ENCODE measurements around the gene RFX2. TPM values are rescaled to one million over a fixed set of nuclear protein-coding genes. Genes with fewer than 3 reads are reported as not detected.

The RFX2 gene
- total and polyA plus RNA-seq, 9 of the 15 experiments (the other 6 are each of a cell fraction or from before 2014, with no cell fraction given): 3.6 to 18.7 (median 8.7) TPM

DNA sequence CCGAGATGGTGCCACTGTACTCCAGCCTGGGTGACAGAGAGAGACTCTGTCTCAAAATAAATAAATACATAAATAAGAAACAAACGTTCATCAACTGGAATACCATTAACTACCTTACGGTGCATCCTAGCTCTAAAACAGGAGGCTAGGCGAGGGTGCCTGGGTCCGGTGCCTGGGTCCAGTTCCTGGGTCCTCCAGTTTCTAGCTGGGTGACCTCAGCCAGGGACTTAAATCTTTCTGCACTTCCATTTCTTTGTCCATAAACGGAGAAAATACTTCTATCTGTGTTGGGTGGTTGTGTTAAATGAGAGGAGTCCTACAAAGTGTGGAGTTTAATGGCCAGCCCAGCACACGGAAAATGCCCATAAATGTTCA is 34.0 kb downstream of the RFX2 start:
- no peaks in the 10 kb centered on the region; the same call in 2 of the 3 replicates for H3K79me2 ChIP-seq (ENCODE audit: control insufficient read depth, insufficient read depth, low read length)
- H3K4me3 ChIP-seq: no peak overlapping the region
- H3K36me3 ChIP-seq (ENCODE audit: control insufficient read depth, insufficient read depth, low read length): no peaks in the 10 kb centered on the region
- H3K4me2 ChIP-seq (ENCODE audit: insufficient read depth, low read length): no peak overlapping the region
- H3K9me3 ChIP-seq (replicated peaks; ENCODE audit: control insufficient read depth, insufficient read depth, low read depth, low read length): no peaks in the 10 kb centered on the region
- in situ Hi-C loops (cut with MboI): no loop called here
- FAIRE-seq (no peak), DNase-seq (ENCODE audit: extremely low read depth in 1 of 4, low spot score in 3 of 4) (no peak), ATAC-seq (no peak)
- H3K27ac ChIP-seq (ENCODE audit: extremely low read depth, low read depth, low read length): no peak overlapping the region
- intact Hi-C loops (cut with micrococcal nuclease): no loop called here
- no peak for TF ChIP-seq NCOR1 (IDR thresholded peaks at IDR 0.05)
- TF ChIP-seq, protein P1, sequence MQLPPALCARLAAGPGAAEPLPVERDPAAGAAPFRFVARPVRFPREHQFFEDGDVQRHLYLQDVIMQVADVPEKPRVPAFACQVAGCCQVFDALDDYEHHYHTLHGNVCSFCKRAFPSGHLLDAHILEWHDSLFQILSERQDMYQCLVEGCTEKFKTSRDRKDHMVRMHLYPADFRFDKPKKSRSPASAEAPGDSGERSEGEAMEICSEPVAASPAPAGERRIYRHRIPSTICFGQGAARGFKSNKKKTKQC (CRISPR knock-in tag; IDR thresholded peaks at IDR 0.05): no peak
- no peak for TF ChIP-seq RAD51 (IDR thresholded peaks at IDR 0.05; ENCODE audit: borderline replicate concordance, low read depth)
- no peak for TF ChIP-seq DNMT1 (IDR thresholded peaks at IDR 0.05)
- TF ChIP-seq ZNF274 (IDR thresholded peaks at IDR 0.05; ENCODE audit: borderline replicate concordance, low read depth, low read length): no peak
- no peak for TF ChIP-seq STAT5A (IDR thresholded peaks at IDR 0.05; ENCODE audit: borderline replicate concordance, low read length)
- TF ChIP-seq ZNF311 (CRISPR knock-in tag; IDR thresholded peaks at IDR 0.05): no peak
- no peak for TF ChIP-seq TAF1 (IDR thresholded peaks at IDR 0.05; ENCODE audit: control insufficient read depth, extremely low read depth, insufficient read depth, low read length, severe bottlenecking)
- TF ChIP-seq, protein P2, sequence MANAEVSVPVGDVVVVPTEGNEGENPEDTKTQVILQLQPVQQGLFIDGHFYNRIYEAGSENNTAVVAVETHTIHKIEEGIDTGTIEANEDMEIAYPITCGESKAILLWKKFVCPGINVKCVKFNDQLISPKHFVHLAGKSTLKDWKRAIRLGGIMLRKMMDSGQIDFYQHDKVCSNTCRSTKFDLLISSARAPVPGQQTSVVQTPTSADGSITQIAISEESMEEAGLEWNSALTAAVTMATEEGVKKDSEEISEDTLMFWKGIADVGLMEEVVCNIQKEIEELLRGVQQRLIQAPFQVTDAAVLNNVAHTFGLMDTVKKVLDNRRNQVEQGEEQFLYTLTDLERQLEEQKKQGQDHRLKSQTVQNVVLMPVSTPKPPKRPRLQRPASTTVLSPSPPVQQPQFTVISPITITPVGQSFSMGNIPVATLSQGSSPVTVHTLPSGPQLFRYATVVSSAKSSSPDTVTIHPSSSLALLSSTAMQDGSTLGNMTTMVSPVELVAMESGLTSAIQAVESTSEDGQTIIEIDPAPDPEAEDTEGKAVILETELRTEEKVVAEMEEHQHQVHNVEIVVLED (CRISPR knock-in tag; IDR thresholded peaks at IDR 0.05): no peak
- no peak for TF ChIP-seq RBM22 (IDR thresholded peaks at IDR 0.05; ENCODE audit: low read depth, low read length, poor library complexity, severe bottlenecking)
- TF ChIP-seq, protein P3, sequence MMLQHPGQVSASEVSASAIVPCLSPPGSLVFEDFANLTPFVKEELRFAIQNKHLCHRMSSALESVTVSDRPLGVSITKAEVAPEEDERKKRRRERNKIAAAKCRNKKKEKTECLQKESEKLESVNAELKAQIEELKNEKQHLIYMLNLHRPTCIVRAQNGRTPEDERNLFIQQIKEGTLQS (IDR thresholded peaks at IDR 0.05): no peak
- TF ChIP-seq, protein P3 (CRISPR knock-in tag; conservative IDR thresholded peaks at IDR 0.05): no peak
- peaks cover 16 to 19% of the 10 kb centered on the region in 2 experiments for H3K4me1 ChIP-seq (replicated peaks in 1 of 2; ENCODE audit: control insufficient read depth in 2 of 2, insufficient read depth in 2 of 2, low read length in 2 of 2)
- H4K20me1 ChIP-seq (replicated peaks; ENCODE audit: control insufficient read depth, insufficient read depth, low read length): no peaks in the 10 kb centered on the region
- no peak overlapping the region for H3K9ac ChIP-seq (ENCODE audit: insufficient read depth in 1 of 2, low read depth in 2 of 2, low read length in 2 of 2)
- H3K9me1 ChIP-seq (ENCODE audit: control insufficient read depth, insufficient read depth, low read length): no peaks in the 10 kb centered on the region
- no peaks in the 10 kb centered on the region for H3K27me3 ChIP-seq (ENCODE audit: control insufficient read depth in 2 of 2, insufficient read depth in 2 of 2, low read length in 2 of 2)
- POLR2A ChIA-PET: interaction anchor here (1.0 to 1.8 kb wide), 4 partner anchors 8 to 297 kb away, joined by 3 to 12 read pairs (median 4); no protein-coding TSS in a partner anchor
- H2AFZ ChIP-seq (ENCODE audit: low read depth, low read length): no peak overlapping the region
- no TSS peak for BruUV-seq (replicated peaks)
- CTCF ChIA-PET (ENCODE audit: low intra/inter-chr PET ratio): no interaction called here
- 76% methylated on average over 7 of the region's 7 CpGs for WGBS (ENCODE audit: insufficient coverage, low coverage, missing lambda C conversion rate)
